GM18870 (cell line): Measurements from ENCODE around the gene TNC.

Source experiments
- ATAC-seq: cut with Tn5 transposase; IDR thresholded peaks from one replicate; pipeline ENCODE4 v1.9.1; 2021; ENCODE audit warnings: moderate library complexity; ENCODE audit not compliant: unreplicated experiment

The TNC gene

DNA sequence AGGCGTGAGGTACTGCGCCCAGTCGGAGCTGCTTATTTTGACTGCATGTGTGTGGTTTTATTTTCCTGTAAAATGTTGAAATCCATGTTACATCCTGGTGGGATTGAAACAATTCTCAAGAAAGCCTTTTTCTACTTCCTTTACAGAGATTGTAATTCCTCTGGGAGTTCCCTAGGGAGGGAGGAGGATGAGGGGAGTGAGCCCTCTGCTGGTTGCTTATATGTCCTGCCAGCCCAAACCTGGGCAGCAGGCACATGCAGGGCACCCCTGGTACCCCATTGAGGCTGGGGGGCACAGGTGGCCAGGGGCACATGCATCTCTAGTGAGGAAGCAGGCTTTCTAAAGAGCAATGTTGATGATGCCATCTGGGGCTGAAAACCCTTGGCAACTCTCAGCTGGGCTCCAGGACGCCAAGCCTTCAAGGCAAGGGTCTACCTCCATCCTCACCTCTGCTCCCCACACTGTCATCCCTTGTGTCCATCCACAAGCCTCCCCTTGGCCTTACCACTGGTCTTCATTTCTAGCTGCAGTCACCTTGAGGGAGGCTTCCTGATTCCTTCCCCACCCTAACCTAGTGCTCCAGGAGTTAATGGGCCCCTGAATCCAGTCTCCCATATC lies 102.8 kb downstream of the TNC start:
- no peak for ATAC-seq

DNA sequence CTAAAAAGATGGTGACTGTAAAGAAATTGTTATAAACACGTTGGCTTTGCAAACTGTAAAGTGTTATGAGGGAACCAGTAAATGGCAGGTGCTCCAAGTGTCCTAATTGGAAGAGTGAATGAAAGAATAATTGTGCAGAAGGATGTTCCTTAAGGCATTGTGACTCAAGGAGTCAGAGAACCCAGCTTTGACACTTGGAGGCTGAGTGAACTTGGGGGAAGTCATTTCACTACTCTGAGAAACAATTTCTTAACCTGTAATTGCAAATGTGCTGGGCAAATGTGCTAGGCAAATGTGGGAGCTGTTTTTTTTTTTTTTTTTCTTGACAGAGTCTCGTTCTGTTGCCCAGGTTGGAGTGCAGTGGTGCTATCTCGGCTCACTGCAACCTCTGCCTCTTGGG lies 103.5 kb downstream of the TNC start:
- no peak for ATAC-seq

DNA sequence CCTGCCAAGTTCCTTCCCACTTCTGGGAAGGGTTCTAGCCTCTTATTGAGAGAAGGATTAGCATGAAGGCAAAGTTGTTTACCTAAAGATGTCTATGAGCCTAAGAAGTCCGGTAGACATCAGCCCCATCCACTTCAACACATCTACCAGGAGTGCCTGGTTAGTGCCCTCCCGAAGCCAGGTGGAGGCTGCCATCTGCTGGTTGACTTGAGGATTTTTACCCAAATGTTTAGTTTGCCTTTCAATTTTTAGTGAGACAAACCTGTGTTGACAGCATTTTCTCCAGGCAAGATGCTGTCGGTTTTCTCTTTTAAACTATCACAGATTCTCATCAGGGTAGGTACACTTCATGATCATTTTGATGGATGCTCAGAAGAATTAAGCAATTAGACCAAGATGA lies 104.0 kb downstream of the TNC start:
- no peak for ATAC-seq

DNA sequence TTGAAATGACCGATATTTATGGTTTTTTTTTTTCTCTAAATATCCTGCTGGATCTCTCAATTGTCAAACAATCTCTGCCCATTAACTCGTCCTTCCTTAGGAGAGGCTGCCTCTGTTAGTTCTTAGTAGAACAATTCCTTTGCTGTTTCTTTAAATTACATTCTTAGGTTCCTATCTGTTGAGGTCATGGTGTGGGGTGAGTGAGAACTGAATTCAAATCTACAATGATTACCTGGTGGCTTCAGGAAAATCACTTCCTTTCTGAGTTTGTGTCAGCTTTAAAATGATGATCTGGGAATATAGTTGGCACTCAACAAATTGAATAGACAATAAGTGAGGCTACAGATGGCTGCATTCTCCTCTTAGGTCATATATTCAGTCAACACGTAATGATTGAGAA lies 105.5 kb downstream of the TNC start:
- no peak for ATAC-seq

DNA sequence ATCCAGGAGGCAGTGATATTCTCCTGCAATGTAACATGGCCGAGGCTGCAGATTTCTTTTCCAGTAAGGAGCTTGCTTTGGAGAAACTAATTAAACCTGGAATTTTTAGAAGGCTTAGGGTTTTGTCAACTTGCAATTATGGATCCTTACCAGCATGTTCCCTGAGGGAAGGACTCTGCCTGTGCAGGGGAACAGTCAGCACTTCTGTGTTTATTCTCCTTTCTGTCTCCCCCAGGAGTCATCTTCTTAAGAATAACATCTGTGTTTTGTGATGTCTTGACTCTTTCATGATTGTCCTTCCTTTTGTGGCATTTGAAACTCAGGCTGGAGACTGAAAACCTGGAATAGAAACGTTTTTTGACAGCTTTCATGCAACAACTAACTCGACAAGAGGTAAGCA lies 107.1 kb downstream of the TNC start:
- ATAC-seq, result no peak

DNA sequence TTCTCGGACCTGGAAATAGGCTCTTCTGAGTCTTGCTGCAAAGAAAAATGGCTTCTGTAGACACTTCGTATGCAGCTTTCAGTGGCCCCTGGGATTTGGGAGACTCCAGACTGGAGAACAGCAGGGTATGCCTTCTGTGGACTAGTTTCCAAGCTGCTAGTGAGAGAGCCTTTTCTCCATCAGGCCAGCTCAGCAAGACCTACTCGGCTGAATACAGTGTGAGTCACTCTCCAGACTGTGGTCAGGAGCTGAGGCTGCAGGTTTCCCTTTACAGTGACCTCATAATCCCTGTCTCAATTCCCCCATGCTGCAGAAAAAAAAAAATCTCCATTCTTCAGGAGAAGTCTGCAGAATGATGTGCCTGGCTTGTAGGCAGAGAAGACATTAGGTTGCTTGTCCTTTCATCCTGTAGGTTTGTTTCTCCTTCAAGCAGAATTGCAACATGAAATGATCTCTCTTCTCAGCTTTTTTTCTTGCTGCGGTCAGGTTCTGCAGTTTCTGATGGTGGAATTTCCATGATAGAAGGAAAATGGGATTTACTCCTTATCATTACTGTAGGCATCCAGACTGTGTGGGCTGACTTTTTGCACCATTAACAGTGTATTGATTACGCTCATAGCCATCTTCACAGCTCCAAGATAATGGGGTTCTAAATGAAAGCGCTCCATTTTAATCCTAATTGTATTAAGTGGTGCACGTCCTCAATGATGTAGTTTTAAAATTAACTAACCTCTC lies 109.3 kb downstream of the TNC start:
- ATAC-seq, result no peak

DNA sequence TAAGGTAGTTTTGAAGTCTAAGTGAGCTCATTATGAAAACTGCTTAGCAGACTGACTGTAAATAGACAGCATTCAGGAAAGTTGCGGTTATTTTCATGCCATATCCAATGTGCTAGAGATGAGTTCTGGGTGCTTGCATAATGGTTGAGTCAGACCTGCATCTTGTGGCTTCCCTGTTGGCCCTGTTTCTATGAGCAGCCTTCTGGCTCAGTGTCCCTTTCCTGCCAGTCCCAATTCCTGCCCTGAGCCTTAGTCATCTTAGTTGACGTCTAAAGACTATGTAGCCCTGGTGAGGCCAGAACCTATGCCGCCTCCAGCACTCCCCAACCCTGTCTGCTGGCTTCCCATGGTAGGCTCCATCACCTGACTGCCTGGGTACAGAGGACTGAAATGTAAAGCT lies 111.3 kb downstream of the TNC start:
- no peak for ATAC-seq

DNA sequence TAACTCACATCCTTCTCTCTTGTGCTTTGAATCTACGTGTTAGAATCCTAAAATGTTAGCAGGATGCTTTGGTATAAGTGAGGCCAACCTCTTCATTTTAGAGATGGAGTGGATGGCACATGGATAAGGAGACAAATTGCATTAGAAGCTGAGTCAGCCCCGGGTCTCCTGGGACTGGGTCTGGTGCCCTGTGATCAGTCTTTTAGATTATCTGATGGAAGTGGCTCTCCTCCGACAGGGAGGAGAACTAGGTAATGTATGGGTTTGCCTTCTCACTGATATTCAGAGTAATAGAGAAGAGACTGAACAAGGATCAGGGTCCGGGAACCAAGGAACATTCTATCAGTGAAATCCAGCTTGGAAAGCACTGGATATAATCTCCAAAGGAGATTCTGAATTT lies 112.6 kb downstream of the TNC start:
- ATAC-seq, result no peak

DNA sequence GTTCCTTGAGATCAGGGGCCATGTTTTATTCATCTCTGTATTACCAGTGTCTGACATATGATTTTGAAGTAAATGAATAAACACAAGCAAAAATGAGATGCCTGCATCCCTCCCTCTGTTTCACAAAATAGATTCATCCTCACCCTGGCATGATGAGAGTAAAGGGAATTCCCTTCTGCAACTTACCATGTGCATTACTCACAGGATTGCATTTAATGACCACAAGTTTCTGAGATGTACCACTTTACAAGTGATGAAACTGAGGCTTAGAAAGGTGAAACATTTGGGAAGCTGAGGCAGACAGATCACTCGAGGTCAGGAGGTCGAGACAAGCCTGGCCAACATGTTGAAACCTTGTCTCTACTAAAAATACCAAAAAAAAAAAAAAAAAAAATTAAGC lies 113.4 kb downstream of the TNC start:
- no peak for ATAC-seq

DNA sequence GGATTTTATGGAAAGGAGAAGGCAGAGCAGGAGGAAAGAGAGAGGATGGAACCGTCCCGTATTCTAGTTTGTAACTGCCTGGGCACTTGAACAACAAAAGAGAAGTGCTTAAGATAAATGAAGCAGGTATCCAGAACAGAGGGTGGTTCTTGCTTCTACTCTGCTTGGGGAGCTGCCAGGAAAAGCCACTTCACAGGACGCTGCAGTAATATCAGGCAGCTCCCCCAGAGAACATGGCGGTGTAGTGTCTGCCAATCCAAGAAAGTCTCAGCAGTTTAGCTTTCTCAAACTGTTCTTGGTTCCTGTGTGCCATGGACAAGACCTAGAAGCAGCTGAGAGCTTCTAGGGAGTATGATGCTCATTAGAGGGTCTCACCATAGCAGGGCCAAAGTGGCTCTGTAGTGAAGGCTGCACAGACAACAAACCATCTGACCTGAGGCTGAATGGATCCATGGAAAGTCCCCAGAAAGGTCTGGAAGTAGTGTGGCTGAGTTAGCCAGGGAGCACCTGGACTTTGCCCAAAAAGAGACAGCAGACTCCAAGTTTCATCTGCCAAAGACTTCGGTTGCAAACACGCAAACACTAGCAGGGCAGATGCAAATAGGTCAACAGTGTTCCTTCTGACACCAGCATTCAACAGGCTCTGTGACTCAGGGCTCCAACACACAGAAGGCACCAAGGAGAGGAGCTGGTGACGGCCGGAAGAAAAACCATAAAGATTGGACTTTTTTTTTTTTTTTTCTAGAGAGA lies 115.4 kb downstream of the TNC start:
- ATAC-seq, result no peak

DNA sequence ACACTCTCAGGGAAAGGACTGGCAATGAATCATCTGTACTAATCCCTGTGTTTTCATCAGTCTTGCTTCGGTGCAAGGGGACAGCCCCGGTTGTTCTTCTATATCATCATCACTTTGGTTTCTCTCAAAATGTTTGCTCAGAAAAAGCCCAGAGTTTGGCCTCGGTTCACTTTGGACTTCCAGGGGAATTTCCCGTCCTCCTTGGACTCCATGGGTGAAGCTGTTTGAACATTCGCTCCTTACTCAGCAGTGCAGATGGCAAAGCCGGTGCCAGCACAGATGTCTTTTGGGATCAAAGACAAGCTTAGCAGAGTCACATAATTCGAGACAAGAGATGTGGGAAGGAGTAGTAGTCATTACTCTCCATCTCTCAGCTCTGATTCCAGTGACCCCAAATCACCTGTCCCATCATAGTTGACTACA lies 117.7 kb downstream of the TNC start:
- ATAC-seq, result no peak

DNA sequence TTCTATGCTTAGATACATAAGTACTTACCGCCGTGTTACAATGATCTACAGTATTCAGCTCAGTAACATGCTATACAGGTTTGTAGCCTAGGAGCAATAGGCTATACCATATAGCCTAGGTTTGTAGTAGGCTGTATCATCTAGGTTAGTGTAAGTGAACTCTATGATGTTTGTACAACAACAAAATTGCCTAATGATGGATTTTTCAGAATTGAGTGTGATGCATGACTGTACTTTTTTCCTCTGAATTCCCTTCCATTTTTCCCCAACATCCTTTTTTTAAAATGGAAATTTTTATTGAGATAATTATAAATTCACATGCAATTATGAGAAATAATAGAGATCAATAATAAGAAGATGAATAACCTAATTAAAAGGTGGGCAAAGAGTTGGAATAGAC lies 119.6 kb downstream of the TNC start:
- ATAC-seq, result no peak

DNA sequence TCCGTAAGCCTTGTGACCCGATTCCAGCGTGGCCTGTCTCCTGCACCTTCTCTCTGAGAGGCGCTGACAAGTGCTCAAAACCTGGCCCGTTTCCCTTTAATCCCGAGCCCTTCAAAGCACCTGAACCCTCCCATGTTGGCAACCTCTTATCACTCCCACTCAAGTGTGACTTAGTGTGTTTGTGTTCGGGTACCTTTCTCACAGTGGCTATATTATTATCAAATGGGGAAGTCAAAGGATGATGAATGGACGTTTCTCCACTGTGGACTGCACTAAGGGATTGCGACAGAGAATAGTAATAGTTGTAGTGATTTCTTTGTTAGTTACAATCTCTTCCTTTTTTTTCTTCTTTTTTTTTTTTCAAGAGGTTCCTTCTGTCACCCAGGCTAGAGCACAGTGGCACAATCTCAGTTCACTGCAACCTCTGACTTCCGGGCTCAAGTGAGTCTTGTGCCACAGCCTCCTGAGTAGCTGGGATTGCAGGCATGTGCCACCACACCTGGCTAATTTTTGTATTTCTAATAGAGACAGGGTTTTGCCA lies 122.2 kb downstream of the TNC start:
- no peak for ATAC-seq

DNA sequence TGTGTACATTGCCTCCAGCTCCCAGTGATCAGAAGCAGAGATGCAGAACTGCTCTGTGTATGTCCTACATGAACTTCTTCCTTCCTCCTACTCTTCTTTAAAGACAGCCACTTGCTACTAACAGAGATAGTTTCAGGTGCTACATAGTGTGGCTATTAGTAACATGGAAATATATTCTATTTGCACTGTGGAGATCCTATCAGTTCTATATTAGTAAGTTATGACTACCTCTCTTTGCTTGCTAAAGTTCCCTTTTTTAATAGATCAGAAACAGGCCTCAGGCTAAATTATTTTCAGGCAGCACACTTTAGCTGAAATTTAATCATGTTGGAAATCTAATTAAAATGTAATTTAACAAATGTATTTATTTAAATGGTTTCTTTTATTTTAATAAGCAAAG lies 123.2 kb downstream of the TNC start:
- no peak for ATAC-seq

DNA sequence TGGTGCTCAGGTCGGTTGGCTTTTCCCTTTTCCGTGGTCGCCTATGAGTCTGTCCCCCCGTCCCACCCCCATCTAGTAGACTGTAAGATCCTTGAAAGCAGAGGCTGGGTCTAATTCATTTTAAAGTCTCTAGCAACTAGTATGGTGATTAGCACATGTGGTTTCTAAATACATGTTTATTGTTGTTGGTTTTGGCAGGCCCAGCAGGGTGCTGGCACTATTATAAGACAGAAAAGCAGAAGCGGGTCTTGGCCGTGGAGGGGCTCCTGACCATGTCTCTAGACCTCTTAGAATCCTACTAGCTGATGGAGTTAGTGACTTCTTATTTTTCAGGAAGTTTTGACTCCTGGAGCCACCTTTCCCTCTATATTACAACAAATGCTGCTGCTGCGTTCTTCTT lies 126.1 kb downstream of the TNC start:
- no peak for ATAC-seq

DNA sequence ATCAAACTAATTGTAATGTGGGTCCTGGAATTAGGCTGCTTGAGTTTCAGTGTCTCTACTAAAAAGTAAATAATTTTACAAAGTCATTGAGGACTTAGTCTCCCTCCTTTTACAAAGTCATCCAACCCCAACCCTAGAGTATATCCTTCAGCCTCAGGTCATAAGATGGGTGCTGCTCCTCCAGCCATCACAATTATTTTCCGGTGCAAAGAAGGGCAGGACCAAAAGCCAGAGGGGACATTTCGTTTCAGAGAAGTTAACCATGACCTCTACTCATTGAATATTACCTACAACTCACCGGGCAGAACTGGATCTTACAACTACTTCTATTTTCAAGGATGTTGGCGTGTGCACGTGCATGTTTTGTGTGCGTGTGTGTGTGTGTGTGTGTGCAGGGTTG lies 127.1 kb downstream of the TNC start:
- ATAC-seq, result no peak

DNA sequence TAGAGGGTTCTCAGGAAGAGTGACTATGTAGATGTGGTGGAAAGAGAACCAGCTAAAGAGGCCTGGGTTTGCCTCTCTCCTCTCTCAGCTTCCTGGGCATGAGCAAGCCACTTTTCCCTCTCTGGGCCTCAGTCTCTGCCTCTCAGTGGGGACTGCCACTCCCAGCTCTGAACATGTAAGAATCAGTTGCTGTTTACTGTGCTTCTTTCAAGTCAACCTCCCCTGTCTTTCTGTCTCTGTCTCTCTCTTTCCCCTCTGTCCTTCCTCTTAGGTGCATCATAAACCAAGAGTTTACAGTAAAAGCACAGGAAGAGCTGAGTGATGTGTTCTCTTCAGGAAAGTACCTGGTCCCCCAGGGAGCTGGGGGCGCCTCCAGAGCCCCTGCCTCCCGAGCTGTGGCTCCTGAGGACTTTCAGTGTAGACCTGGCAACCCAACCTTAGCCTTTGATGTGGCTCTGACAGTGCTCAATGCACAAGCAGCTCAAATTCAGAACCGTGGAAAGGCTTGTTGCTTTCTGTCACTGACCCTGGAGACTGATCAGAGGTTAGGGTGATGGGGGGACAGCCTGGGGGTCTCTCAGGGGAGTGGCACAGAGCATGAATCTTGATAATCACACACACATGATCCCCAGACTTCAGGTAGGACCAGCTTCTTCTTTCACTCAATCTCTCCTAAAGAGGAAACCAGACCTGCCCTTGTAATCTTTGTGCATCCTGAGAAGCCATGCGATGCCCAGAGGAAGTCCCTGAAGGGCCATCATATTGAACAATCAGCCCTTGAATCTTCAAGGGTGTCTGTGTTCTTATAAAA lies 128.2 kb downstream of the TNC start:
- ATAC-seq, result peak; percentile 51

DNA sequence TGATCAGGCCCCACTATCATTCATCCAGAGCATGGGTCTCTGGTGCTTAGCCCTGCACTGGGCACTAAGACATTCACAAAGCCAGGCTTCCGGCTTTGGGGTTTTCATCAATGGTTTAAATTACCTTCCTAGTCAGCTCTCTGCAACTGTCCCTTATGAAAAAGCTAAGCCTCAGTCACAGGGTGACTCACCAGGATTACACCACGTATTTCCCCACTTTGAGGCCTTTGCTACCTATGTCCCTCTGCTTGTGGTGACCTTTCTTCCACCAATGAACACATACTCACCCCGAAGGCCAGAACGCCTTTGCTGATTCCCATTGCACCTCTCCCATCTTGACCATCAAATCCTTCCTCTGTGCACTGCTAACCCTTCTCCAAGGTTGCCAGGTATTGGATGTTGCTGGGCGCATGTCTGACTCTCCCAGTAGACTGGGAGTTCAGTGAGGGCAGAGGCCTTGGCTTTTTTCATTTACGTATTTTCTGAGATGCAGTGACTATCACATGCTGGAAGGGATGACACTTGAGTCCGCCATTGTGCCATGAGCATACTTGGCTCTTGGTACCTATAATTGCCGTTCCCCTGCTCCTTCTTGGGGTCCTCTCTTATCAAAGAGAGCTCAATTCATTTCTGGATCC lies 128.9 kb downstream of the TNC start:
- ATAC-seq, result peak; percentile 73

DNA sequence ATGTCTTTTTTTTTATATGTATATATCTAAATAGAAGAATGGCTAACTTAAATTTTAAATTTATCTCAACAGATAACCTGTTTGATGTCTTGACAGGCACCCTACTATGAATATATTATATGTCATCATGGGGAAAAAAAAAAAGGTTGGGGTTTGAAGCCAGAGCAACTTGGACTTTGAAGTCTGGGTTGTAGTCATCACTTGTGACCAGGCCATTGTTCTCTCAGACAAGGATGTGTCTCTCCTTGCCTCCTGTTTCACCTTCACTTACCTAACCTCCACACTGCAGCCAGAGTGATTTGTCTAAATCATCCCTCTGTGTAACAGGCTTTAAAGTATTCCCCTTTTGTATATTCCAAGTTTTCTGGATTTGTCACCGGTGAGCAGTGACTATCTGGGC lies 130.8 kb downstream of the TNC start:
- no peak for ATAC-seq

DNA sequence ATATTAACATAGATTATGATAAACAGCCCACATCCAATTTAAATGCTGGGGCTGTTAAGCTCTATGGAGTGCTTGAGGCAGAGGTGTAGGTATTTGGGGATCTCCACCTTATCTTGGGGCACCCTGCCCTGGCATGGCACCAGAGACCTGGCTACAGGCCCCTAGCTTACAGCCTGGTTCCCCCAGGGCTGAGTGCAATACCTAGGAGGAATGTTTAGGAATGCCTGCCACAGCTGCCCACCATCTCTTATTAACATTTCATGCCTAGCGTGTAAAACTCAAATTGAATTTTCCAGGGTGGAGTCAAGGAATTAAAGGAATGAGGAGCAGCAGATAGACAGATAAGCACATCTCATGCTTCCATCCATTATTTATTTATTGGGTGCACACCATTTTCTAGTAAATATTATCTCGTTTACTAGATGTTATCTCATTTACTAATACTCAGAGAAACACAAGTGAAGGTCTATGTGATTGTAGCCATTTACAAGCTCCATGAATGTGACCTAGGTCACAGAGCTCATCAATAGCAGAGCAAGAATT lies 131.9 kb downstream of the TNC start:
- no peak for ATAC-seq
